Caki2 (cell line): ENCODE measurements around the gene WBP2NL. TPM values are rescaled to one million over a fixed set of nuclear protein-coding genes. Genes with fewer than 3 reads are reported as not detected.

Experiments used
- DNase-seq: peaks from one replicate; pipeline ENCODE4 v3.0.0-alpha.2; 2015; ENCODE audit warnings: low read depth
- in situ Hi-C: cut with HindIII; loops from 2 replicates; pipeline ENCODE4 v1.10.0; 2016; ENCODE audit warnings: low sequenced_read_pairs, low pct_unique_long_range_greater_than_20kb, mixed read lengths
- total RNA-seq: library from RNA; depleted of rRNA; stranded (reverse); fragments of >200 nt; shearing (Covaris generic); gene quantifications from 2 replicates; pipeline ENCODE4 v1.2.3, GENCODE V29; 2014; ENCODE audit warnings: low replicate concordance

Gene WBP2NL
- total RNA-seq, 1 experiment from 2014 or later, result 3.2 TPM

DNA sequence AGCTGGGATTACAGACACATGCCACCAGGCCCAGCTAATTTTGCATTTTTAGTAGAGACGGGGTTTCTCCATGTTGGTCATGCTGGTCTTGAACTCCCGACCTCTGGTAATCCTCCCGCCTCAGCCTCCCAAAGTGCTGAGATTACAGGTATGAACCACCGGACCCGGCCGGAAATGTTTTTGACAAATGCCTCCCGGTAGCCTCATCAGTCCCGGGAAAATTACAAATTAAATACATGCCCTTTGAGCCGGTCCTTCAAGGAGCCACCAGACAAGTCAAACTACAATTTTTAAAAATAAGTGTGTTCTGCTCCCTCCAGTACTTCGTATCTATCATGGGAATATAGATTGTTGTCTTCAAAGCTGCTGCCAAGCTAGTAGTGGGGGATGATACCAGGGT lies 17.5 kb downstream of the WBP2NL start:
- in situ Hi-C loops, result no loop called here
- no peak for DNase-seq

DNA sequence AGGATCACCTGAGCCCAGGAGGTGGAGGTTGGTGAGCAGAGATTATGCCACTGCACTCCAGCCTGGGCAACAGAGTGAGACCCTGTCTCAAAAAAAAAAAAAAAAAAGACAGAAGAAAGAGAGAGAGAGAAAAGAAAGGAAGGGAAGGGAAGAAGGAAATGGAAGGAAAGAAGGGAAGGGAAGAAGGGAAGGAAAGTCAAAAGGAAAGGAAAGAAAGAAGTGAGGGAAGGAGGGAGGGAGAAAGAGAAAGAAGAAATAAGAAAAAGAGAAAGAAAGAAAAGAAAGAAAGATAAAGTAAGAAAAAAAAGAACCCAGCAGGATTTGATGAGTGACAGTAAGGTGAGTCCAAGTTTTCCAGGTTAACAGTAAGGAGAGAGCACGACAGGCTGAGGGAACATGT lies 19.6 kb downstream of the WBP2NL start:
- in situ Hi-C loops, result no loop called here
- DNase-seq, result no peak

DNA sequence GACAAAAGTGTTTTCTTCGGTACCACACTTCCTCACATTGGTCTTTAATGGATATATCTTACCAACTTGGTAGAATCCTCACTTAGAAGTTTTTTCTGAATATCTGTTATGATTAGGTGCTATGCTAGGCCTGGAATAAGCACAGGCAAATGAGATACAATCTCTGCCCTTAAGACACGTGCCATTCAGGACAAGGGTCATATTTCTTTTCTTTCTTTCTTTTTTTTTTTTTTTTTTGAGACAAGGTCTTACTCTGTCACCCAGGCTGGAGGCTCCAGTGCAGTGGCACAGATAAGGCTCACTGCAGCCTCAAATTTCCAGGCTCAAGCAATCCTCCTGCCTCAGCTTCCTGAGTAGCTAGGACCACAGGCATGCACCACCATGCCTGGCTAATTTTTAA lies 23.0 kb downstream of the WBP2NL start:
- DNase-seq, result no peak
- in situ Hi-C loops, result no loop called here

DNA sequence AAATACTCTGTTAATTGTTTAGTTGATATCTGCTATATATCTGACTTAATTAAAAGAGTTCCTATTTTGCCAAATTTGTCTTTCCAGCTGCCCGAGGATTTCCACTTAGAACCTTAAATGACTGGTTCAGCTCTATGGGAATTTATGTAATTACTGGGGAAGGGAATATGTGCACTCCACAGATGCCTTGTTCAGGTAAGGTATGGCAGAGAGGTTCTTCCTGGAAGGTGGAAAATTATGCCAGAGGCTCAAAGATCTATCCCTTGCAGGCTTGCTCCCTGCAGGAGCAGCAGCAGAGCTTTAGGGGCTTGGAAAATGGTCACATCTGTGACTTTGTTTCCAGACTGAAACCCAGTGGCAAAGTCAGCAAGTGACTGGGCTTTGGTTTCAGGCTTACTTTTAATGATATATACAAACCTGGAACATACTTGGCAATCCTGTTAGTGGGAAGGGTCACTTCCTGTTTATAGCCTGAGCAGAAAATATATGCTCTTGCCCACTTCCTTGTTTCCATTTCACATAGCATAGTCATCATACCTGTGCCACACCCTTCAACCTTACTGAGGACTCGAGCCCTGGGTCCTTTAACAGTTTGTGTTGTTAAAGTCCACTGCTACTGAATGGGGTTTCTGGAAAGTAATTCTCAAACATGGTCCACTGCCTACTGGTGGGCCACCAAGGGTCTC lies 23.7 kb downstream of the WBP2NL start:
- in situ Hi-C loops, result no loop called here
- DNase-seq, result no peak

DNA sequence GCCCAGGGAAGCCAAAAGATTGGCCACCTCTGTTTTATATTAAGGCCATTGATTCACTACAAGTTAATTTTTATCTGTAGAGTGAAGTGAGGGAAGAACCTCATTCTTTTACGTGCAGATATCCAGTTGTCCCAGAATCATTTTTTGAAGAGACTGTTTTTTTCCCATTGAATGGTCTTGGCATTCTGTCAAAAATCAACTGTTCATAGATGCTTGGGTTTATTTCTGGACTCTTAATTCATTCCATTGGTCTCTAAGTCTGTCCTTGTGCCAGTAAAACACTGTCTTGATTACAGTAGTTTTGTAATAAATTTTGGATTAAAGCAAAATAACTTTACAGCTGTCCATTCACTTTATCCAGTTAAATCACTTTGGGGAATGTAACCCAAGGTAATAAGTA lies 26.8 kb downstream of the WBP2NL start:
- DNase-seq, result no peak
- in situ Hi-C loops, result no loop called here

DNA sequence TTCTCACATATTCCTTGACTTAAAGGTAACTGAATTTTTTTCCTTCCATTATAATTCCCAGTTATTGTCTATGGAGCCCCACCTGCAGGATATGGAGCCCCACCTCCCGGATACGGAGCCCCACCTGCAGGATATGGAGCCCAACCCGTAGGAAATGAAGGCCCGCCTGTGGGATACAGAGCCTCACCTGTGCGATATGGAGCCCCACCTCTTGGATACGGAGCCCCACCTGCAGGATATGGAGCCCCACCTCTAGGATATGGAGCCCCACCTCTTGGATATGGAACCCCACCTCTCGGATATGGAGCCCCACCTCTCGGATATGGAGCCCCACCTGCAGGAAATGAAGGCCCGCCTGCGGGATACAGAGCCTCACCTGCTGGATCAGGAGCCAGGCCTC lies 28.1 kb downstream of the WBP2NL start:
- in situ Hi-C loops, result no loop called here
- DNase-seq, result no peak

DNA sequence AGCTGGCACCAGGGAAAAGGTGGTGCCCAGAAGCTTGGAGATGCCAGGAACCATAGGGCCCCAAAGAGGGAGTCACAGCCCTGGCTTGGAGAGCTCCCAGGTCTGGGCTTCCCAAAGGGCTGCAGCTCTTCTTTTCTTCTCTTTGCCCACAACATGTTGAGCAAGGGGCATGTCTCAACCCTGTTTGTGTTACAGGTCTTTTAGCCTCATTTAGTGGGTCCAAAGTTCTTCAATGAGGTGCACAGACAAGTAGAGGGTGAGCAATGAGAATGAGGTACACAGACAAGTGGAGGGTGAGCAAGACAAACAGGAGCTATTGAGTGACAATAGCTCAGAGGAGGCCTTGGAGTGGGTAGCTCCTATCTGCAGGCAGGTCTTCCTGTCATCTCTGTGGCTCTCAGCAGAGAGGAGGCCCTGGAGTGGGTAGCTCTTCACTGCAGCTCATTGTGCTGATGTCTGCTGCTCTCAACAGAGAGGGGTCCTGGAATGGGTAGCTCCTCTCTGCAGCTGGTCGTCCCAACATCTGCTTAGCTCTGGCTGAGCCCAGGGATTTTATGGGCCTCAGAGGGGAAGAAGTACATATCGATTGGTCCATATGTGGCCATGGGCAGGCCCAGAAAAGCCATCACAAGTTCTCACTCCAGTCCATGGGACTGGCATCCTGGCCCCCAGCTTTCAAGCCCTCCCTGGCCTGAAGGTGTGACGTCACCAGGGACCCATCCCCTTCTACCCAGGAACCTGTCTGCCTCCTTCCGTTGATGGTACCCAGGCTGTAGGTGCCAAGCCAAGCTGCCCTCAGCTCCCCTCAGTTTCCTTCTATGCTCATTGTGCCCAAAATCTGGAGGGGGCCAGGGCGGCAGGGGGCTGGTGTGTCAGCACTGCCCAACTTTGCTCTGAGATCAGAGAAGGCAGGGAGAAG lies 34.9 kb downstream of the WBP2NL start:
- DNase-seq, result no peak
- in situ Hi-C loops, result no loop called here

DNA sequence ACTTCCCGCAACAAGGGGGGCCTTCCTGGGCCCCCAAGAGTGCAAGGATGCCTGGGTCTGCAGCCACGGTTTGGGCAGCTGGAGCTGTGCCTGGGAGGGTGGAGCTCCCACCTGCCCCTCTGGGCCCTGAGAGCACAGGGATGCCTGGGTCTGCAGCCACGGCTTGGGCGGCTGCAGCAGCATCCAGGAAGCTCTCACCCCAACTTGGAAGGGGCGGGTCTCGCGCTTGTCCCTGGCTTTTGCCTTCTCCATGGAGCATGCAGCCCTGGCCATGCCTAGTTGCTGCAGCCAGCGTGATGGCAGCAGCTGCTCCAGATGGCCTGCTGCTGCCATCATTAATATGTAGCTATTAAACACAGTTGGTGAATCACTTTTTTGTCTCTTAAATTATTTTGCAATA lies 36.7 kb downstream of the WBP2NL start:
- DNase-seq, result no peak
- in situ Hi-C loops, result no loop called here

DNA sequence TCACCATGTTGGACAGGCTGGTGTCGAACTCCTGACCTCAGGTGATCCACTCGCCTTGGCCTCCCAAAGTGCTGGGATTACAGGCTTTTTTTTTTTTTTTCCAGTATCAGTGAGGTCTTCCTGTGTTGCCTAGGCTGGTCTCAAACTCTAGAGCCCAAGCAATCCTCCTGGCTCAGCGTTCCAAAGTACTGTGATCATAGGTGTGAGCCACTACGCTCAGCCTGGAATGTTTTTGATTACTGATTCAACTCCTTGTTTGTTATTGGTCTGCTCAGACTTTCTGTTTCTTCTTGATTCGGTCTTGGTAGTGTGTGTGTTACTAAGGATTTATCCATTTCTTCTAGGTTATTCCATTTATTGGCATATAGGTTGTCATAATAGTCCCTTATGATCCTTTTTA lies 40.7 kb downstream of the WBP2NL start:
- no peak for DNase-seq
- in situ Hi-C loops, result no loop called here

DNA sequence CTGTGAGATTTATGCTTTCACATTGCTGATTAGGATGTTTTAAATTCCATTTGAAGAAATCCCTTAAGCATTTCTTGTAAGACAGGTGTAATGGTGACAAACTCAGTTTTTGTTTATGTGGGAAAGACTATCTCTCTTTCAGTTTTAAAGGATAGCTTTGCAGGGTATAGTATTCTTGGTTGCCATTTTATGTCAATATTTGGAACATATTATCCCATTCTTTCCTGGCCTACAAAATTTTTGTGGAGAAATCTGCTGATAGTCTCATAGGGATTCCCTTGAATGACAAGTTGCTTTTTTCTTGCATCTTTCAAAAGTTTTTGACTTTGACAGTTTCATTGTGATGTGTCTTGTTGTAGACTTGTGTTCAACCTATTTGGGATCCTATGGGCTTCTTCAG lies 43.2 kb downstream of the WBP2NL start:
- no peak for DNase-seq
- in situ Hi-C loops, result no loop called here

DNA sequence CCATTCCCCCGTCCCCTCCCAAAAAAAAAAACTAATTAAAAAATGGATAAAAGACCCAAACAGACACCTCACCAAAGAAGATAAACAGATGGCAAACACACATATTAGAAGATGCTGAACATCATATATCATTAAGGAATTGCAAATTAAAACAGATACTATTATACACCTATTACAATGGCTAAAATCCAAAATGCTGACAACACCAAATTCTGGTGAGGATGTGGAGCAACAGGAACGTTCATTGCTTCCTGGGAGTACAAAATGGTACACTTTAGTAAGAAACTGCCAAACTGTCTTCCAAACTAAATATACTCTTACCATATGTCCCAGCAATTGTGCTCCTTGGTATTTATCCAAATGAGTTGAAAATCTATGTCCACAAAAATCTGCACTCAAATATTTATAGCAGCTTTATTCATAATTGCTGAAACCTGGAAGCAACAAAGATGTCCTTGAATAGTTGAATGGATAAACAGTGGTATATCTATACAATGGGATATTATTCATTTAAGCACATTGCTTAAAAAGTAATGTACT lies 52.1 kb downstream of the WBP2NL start:
- in situ Hi-C loops, result no loop called here
- DNase-seq, result no peak

DNA sequence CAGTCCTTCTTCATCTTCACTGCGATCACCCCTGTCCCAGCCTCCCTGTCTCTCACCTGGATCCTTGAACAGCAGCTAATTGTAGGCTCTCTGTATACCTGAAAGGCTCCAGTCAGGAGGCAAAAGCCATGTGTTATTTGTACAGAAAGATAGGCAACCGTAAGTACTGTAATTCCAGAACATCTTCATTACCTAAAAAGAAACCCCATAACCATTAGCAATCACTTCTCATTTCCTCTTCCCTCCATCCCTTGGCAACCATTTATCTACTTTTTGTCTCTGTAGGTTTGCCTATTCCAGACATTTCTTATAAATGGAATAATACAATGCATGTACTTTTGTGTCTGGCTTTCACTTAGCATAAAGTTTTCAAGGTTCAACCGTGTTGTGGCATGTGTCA lies 54.2 kb downstream of the WBP2NL start:
- in situ Hi-C loops, result no loop called here
- no peak for DNase-seq

DNA sequence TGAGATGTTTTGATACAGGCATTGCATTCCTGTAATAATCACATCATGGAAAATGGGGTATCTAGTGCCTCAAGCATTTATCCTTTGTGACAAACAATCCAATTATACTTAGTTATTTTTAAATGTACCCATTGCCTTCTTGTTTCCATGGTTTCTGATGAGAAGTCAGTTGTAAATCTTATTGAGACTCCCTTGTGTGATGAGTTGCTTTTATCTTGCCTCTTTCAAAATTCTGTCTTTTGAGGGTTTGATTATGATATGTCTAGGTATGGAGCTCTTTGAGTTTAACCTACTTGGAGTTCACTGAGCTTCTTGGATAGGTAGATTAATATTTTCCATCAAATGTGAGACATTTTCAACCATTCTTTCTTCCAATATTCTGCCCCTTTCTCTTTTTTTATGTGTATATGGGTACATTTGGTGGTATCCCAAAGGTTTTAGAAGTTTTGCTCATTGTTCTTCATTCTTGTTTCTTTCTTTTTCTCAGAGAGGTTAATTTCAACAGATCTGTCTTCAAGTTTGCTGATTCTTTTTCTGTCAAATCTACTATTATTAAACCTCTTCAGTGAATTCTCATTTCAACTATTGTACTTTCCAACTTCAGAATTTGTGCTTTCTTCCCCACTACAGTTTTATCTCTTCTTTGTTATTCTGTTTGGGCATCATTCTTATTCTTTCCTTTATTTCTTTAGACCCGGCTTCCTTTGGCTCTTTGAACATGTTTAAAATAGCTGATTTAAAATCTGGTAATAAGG lies 58.3 kb downstream of the WBP2NL start:
- in situ Hi-C loops, result no loop called here
- DNase-seq, result no peak

DNA sequence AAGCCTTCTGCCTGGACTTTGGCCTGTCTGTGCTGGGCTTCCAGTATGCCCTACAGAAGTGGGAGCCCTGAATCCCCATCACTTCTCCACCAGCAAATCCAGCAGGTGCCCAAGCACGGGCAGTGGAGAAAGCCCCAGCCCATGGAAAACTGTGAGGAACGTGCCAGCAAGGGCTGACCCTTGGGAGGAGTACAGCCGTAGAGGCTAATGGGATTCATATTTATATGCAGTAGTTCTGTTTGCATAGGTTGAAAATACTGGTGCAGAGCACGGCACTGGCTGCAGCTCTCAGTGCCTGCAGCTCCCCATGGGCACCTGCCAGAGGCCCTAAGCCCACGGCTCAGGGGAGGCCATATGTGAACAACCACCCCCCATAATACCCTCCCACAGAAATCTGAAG lies 61.9 kb downstream of the WBP2NL start:
- no peak for DNase-seq
- in situ Hi-C loops, result no loop called here

DNA sequence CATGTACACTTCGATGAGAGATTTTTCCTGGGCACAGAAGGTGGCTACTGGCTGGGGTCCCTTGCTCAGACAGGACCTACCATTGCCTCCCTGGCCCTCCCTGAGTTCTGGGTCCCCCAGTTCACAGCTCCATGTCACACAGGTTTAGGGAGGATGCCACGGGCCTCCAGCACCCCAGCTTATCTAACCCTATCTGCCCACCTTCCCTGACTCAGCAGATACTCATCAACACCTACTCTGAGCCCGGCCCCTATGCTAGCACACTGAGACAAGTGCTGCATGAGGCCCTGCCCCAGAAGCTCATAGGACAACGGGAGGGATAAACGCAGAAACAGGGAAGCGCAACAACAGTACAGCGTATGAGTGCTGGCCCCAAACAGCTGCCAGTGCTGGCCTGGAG lies 62.5 kb downstream of the WBP2NL start:
- in situ Hi-C loops, result no loop called here
- no peak for DNase-seq

DNA sequence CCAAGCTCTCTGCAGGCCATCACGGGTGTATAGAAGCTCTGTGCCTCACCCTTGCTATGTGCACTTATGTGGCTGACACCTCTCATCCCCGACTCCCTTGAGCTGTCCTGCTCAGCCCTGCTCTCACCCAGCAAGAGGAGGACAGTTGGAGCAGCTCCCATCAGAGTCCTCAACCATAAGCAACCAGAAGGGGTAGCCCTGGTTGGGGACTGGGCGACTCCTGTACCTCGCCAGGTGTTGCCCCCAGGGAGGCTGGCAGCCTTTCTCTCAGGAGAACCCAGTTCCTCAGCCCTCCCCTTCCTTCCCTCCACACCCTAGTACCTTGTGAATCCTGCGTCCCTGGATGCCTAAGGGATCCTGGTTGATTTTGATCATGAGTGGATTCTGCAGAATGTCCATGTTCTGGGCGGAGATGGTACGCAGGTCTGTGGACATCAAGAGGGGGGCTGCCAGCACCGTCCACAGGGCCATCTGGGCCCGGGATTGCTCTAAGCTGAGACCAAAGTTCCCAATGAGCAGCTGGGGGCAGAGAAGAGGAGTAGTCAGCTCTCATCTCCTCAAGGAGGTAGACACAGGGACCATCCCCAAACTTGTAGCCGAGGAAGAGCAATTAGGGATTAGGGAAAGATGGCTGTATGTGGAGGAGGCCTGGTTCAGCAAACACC lies 64.0 kb downstream of the WBP2NL start:
- DNase-seq, result no peak

DNA sequence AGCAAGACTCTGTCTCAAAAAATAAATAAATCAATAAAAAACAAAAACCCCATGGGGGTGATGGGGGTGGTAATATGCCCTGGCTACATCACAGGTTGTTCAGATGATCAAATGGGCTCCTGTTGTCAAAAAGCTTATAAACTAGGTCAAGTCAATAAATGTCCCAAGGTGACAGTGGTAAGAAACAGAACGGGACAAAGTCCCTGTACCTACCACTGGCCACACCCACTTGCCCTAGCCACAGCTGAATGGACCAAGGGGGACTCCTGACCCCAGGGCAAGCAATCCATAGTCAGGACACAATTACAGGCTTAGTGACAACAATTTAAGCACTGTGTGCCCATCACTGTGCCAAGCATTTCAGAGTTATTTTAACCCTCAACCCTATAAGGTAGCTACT lies 66.0 kb downstream of the WBP2NL start:
- in situ Hi-C loops, result no loop called here
- DNase-seq, result no peak

More for the DNA sequence above, 64.0 kb downstream of the WBP2NL start:
- in situ Hi-C loops, result no loop called here

DNA sequence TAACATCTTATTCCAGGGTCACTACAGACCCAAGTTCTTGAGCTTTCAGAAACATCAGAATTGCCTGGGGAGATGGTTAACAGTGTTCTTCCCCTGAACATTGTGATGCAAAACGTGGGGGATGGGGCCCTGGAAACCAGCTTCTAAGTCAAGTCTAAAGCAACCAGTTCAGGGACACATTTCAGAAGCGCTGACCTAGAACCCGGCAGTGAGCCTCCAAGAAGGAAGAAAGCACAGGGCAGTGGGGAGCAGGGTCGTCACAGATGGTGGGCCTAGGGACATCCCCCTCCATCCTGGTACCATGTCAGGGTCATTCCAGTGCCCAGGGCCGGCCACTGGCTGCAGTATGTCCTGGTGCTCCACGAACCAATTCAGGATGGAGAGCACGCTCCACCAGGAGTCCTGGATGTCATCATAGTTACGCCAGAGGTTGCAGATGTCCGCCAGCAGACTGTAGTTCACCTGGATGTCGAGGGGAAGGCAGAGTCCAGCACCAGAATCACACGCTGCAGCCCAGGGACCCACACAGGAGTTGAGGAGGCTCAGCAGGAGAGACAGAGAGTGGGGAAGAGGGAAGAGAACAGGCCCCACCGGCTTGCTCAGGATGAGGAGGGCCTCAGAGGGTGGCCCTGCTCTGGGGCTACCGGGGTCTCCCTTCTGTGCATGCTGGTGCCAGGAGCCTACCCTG lies 67.0 kb downstream of the WBP2NL start:
- in situ Hi-C loops, result no loop called here
- no peak for DNase-seq
